ENCODE results near the gene FKRP. TPM values are rescaled to one million over a fixed set of nuclear protein-coding genes. Genes with fewer than 3 reads are reported as not detected.
A peak's percentile ranks its signal among the peaks of the same experiment; 100 is the strongest.

Gene FKRP
- total and polyA plus RNA-seq, 4 experiments from 2014 or later = 3.0 to 28.9 (median 15.1) TPM

DNA sequence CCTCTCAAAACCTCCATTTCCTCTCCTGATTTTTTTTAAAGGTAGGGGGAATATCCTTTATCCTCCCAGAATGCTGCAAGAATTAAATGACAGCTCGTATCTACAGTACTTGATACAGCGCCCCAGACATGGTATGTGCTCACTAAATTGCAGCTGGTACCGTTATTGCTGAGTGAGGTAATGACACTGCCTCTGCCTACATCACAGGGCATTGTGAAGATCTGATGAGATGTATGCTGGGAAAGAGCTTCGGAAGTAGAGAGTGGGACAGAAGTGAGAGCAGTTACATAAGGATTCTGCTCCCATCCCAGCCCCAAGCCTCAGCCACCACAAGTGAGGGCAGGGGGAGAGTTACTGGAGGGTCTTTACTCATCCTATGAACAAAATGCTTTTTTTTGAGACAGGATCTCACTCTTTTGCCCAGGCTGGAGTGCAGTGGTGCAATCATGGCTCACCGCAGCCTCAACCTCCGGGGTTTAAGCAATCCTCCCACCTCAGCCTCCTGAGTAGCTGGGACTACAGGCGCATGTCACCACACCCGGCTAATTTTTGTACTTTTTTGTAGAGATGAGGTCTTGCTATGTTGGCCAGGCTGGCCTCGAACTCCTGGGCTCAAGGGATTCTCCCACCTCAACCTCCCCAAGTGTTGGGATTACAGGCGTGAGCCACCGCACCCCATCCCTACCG is 1.7 kb upstream of the FKRP start:
- Histone ChIP-seq H3K4me3 (ENCODE audit: low read length in 2 of 2) (no peak overlapping the region), H3K36me3 (ENCODE audit: insufficient read depth, low read length) (peaks cover 14% of the 10 kb centered on the region), H3K27me3 (ENCODE audit: insufficient read depth, low read length) (no peaks in the 10 kb centered on the region), H3K27ac (ENCODE audit: low read depth, low read length) (no peak overlapping the region), H3K9me3 (ENCODE audit: control insufficient read depth in 1 of 2, low read length in 2 of 2) (no peaks in the 10 kb centered on the region), H3K4me1 (ENCODE audit: insufficient read depth, low read length) (peaks cover 47% of the 10 kb centered on the region)
- Mint-ChIP-seq H3K36me3 (peaks cover 5 to 24% of the 10 kb centered on the region in 2 donors), H3K27ac (peak overlapping the region in 5 of 7 donors; percentile 57 to 93 (median 82)), H3K27me3 (no peaks in the 10 kb centered on the region), H3K4me3 (peak overlapping the region; percentile 88 to 92 (median 90)), H3K9me3 (no peaks in the 10 kb centered on the region), H3K4me1 (peaks cover 45 to 85% (median 61%) of the 10 kb centered on the region in 4 donors)
- POLR2A ChIA-PET (ENCODE audit: partially characterized antibody) = interaction anchor here (1.8 kb wide), 1 partner anchor 30 kb away, joined by 6 read pairs; no protein-coding TSS in a partner anchor
- intact Hi-C loops (cut with micrococcal nuclease) = no loop called here
- CTCF ChIA-PET (ENCODE audit: partially characterized antibody) = interaction anchor here (1.0 to 7.2 kb wide), 3 partner anchors 14 to 40 kb away, joined by 4 to 52 read pairs (median 10); no protein-coding TSS in a partner anchor
- DNase-seq = no peak

DNA sequence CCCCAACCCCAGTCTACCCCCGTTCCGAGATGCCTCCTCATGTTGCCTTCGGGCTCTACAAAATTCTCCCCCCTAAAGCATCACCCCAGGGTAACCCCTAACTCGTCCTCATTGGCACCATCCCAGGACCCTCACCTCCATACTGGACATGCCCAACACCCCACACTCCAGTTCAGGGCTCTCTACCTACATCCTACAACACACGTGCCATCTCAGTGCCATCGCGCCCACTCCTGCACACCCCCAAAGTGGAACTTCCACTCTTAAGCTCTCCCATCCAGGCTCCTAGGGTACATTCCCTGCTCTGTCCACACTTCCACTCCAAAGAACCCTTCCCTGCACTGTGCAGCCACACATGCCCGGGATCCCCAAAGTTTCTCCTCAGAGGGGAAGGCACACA is 827 bp upstream of the FKRP start:
- peaks cover 7 to 19% of the 10 kb centered on the region in 2 donors for H3K36me3 Mint-ChIP-seq
- POLR2A ChIA-PET (ENCODE audit: partially characterized antibody) = interaction anchor here (0.6 to 1.8 kb wide), 5 partner anchors 18 to 145 kb away, joined by 3 to 8 read pairs (median 4); partner anchors contain the start of genes CALM3 and SLC1A5
- H3K4me3 ChIP-seq (ENCODE audit: low read length in 2 of 2) = peak overlapping the region; percentile 54 to 80
- CTCF ChIA-PET (ENCODE audit: partially characterized antibody) = interaction anchor here (1.0 to 7.2 kb wide), 3 partner anchors 13 to 41 kb away, joined by 4 to 52 read pairs (median 10); no protein-coding TSS in a partner anchor
- no peaks in the 10 kb centered on the region for H3K9me3 Mint-ChIP-seq
- peaks cover 47% of the 10 kb centered on the region for H3K4me1 ChIP-seq (ENCODE audit: insufficient read depth, low read length)
- peaks cover 43 to 78% (median 58%) of the 10 kb centered on the region in 4 donors for H3K4me1 Mint-ChIP-seq
- peak overlapping the region; percentile 83 to 93 (median 88) for H3K27ac Mint-ChIP-seq
- H3K4me3 Mint-ChIP-seq = peak overlapping the region; percentile 88 to 92 (median 90)
- H3K27me3 ChIP-seq (ENCODE audit: insufficient read depth, low read length) = no peaks in the 10 kb centered on the region
- H3K36me3 ChIP-seq (ENCODE audit: insufficient read depth, low read length) = peaks cover 11% of the 10 kb centered on the region
- H3K27ac ChIP-seq (ENCODE audit: low read depth, low read length) = peak overlapping the region; percentile 76
- intact Hi-C loops (cut with micrococcal nuclease) = loop anchor here (5.0 kb wide), 1 partner anchor 133 kb away; no protein-coding TSS in a partner anchor
- no peak for DNase-seq
- no peaks in the 10 kb centered on the region for H3K9me3 ChIP-seq (ENCODE audit: control insufficient read depth in 1 of 2, low read length in 2 of 2)
- no peaks in the 10 kb centered on the region for H3K27me3 Mint-ChIP-seq

DNA sequence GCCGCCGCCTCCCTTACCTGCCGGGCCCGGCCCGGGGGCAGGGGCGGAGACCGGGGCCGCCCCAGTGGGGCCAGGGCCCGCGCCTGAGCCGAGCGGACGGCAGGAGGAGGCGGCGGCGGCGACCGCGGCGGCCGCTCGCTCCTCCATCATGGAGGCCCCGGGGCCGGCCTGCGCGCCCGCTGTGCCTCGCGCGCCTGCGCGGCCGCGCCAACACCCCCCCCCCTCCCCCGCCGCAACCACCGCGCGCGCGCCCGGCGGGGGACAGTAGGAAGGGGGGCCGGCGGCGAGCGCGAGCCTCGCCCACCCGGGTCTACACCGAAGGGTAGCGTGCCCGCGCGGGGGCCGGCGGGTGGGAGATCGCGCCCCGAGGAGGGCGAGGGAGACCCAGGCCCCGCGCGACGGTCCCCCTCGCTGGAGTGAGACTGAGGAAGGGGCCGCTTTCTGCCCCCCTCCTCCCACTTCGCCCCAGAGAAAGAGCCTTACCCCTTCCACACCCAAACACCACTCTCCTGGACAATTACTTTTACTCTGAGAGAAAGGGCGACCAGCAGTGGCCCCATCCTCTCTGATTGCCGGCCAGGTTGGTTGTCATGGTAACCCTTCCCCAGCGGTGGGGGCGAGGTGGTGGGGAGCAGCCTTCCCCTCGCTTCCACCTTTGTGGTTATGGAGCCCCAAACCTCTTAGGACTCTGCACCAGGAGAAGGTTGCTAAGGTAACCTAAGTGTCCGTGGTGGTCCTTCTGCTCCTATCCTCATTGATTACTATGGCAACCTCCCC is 612 bp downstream of the FKRP start, which contains the start of gene STRN4:
Gene STRN4 (minus strand): TSS at position 170 of the 777 bp plus-strand sequence. CDS start 20 bp downstream, at position 150.
- H3K4me3 Mint-ChIP-seq = peak within 1 kb of the TSS; percentile 88 to 94 (median 90)
- ChIA-PET CTCF (ENCODE audit: partially characterized antibody) (interaction anchor here (2.1 to 15.7 kb wide), 3 partner anchors 41 to 96 kb away, joined by 10 to 335 read pairs (median 82); no protein-coding TSS in a partner anchor), POLR2A (ENCODE audit: partially characterized antibody) (interaction anchor here (1.3 kb wide), 1 partner anchor 146 kb away, joined by 8 read pairs; the partner anchor contains the start of gene CALM3)
- H3K4me1 ChIP-seq (ENCODE audit: insufficient read depth, low read length) = peaks cover 35% of the 10 kb centered on the region
- peak; percentile 49 to 74 (median 52) for DNase-seq
- H3K9me3 Mint-ChIP-seq = no peaks in the 10 kb centered on the region
- no peaks in the 10 kb centered on the region for H3K9me3 ChIP-seq (ENCODE audit: control insufficient read depth in 1 of 2, low read length in 2 of 2)
- H3K4me1 Mint-ChIP-seq = peaks cover 35 to 63% (median 49%) of the 10 kb centered on the region in 4 donors
- H3K36me3 Mint-ChIP-seq = peaks cover 4 to 20% of the 10 kb centered on the region in 2 donors
- H3K27me3 Mint-ChIP-seq = no peaks in the 10 kb centered on the region
- peaks cover 8% of the 10 kb centered on the region for H3K36me3 ChIP-seq (ENCODE audit: insufficient read depth, low read length)
- peak within 1 kb of the TSS; percentile 54 to 80 for H3K4me3 ChIP-seq (ENCODE audit: low read length in 2 of 2)
- intact Hi-C loops (cut with micrococcal nuclease) = loop anchor here (2.0 to 5.0 kb wide), 2 partner anchors 40 to 134 kb away; no protein-coding TSS in a partner anchor
- peak within 1 kb of the TSS; percentile 76 for H3K27ac ChIP-seq (ENCODE audit: low read depth, low read length)
- no peaks in the 10 kb centered on the region for H3K27me3 ChIP-seq (ENCODE audit: insufficient read depth, low read length)
- peak within 1 kb of the TSS; percentile 92 to 96 (median 95) for H3K27ac Mint-ChIP-seq

DNA sequence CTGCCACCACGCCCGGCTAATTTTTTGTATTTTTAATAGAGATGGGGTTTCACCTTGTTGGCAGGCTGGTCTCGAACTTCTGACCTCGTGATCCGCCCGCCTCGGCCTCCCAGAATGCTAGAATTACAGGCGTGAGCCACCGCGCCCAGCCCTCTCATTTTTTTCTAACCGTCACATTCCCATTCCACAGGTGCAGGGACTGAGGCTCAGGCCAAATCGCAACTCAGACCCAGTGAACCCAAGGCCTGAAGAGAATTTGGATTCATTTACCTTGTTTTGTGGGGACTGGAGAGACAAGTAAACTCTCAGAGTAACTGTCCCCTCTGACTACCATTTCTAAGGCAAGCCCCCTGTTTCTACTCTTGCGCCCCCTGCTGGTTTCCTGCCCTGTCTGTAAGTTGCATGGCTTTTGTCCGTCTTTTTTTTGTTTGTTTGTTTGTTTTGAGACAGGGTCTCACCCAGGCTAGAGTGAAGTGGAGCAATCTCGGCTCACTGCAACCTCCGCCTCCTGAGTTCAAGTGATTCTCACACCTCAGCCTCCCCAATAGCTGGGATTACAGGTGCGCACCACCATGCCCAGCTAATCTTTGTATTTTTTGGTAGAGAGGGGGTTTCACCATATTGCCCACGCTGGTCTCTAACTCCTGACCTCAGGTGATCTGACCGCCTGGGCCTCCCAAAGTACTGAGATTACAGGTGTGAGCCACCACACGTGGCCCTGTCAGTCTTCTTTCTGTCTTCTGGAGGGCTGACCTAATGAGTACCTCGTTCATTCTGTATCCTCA is 2.7 kb downstream of the FKRP start:
- intact Hi-C loops (cut with micrococcal nuclease) = loop anchor here (1.0 to 5.0 kb wide), 3 partner anchors 44 to 219 kb away; no protein-coding TSS in a partner anchor
- H3K4me3 Mint-ChIP-seq = peak overlapping the region in 7 of 8 donors; percentile 16 to 77 (median 60)
- peak overlapping the region; percentile 71 to 95 (median 84) for H3K27ac Mint-ChIP-seq
- DNase-seq = peak; percentile 63 to 73 (median 63)
- H3K27me3 Mint-ChIP-seq = no peaks in the 10 kb centered on the region
- Histone ChIP-seq H3K4me3 (ENCODE audit: low read length in 2 of 2) (no peak overlapping the region), H3K27me3 (ENCODE audit: insufficient read depth, low read length) (no peaks in the 10 kb centered on the region), H3K9me3 (ENCODE audit: control insufficient read depth in 1 of 2, low read length in 2 of 2) (no peaks in the 10 kb centered on the region), H3K36me3 (ENCODE audit: insufficient read depth, low read length) (peaks cover 4% of the 10 kb centered on the region), H3K4me1 (ENCODE audit: insufficient read depth, low read length) (peaks cover 24% of the 10 kb centered on the region), H3K27ac (ENCODE audit: low read depth, low read length) (no peak overlapping the region)
- peaks cover 25 to 49% (median 36%) of the 10 kb centered on the region in 4 donors for H3K4me1 Mint-ChIP-seq
- peaks cover 4 to 24% of the 10 kb centered on the region in 2 donors for H3K36me3 Mint-ChIP-seq
- CTCF ChIA-PET (ENCODE audit: partially characterized antibody) = interaction anchor here (0.6 to 15.7 kb wide), 13 partner anchors 8 to 237 kb away, joined by 3 to 335 read pairs (median 3); no protein-coding TSS in a partner anchor
- H3K9me3 Mint-ChIP-seq = no peaks in the 10 kb centered on the region
- POLR2A ChIA-PET (ENCODE audit: partially characterized antibody) = interaction anchor here (1.2 kb wide), 1 partner anchor 73 kb away, joined by 3 read pairs; no protein-coding TSS in a partner anchor

DNA sequence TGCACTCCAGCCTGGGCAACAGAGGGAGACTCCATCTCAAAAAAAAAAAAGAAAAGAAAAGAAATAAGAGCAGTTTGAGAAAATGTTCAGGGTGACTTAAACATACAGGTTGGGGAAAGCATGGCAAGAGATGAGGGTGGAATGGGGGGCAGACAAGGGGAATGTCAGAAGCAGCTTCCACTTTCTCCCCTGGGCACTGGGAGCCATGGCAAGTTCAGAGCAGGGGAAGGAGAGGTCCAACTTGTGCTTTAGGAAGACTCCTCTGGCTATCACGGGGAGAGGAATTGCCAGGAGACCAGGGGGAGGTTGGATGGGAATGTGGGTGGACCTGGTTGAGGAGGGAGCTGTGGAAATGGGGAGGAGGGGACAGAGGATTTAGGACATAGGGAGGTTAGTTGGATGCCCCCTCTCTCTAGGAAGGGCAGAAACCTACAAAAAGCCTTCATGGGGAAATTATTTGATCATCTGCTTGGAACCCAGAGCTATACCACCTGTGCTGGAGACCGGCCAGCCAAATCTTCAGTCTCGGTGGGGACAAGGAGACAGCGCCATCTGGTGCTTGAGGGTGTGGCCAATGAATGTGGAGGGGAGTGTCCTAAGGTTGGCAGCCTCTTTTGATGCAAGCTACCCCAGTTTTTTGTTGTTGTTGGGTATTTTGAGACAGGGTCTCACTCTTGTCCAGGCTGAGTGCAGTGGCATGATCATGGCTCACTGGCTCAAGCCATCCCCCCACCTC is 7.7 kb downstream of the FKRP start:
- DNase-seq = peak; percentile 62 to 80 (median 68)
- Mint-ChIP-seq H3K36me3 (peaks cover 4 to 26% of the 10 kb centered on the region in 2 donors), H3K27me3 (no peaks in the 10 kb centered on the region), H3K9me3 (no peaks in the 10 kb centered on the region), H3K27ac (peak overlapping the region in 5 of 7 donors; percentile 22 to 73 (median 57)), H3K4me1 (peaks cover 6 to 13% (median 10%) of the 10 kb centered on the region in 4 donors), H3K4me3 (no peak overlapping the region)
- Histone ChIP-seq H3K9me3 (ENCODE audit: control insufficient read depth in 1 of 2, low read length in 2 of 2) (no peaks in the 10 kb centered on the region), H3K36me3 (ENCODE audit: insufficient read depth, low read length) (peaks cover 3% of the 10 kb centered on the region), H3K27me3 (ENCODE audit: insufficient read depth, low read length) (no peaks in the 10 kb centered on the region), H3K4me3 (ENCODE audit: low read length in 2 of 2) (no peak overlapping the region), H3K27ac (ENCODE audit: low read depth, low read length) (no peak overlapping the region), H3K4me1 (ENCODE audit: insufficient read depth, low read length) (no peaks in the 10 kb centered on the region)
- intact Hi-C loops (cut with micrococcal nuclease) = loop anchor here (1.0 kb wide), 2 partner anchors 49 to 224 kb away; no protein-coding TSS in a partner anchor
- CTCF ChIA-PET (ENCODE audit: partially characterized antibody) = interaction anchor here (0.6 to 15.7 kb wide), 29 partner anchors 11 to 372 kb away, joined by 3 to 335 read pairs (median 4); partner anchors contain the start of gene AP2S1
- POLR2A ChIA-PET (ENCODE audit: partially characterized antibody) = interaction anchor here (0.9 to 1.6 kb wide), 5 partner anchors 31 to 87 kb away, joined by 3 to 5 read pairs (median 5); no protein-coding TSS in a partner anchor
